Natural killer cell (primary cell): Measurements from ENCODE around the gene NES. TPM values are rescaled to one million over a fixed set of nuclear protein-coding genes. Genes with fewer than 3 reads are reported as not detected.

Experiments used
- ATAC-seq, 3 donors: fragments of 150-1000 bp in 2 of 3; fragments of 200-7000 bp in 1 of 3; cut with Tn5 transposase; 1 replicate in 1 of 3; 2 replicates in 2 of 3; pipeline ENCODE4 v1.10.0; 2021; ENCODE audit warnings: mild to moderate bottlenecking in 2 of 3, moderate library complexity in 2 of 3
- DNase-seq, 2 donors: peaks; one replicate each; pipeline versions ENCODE4 v3.0.0 to v3.0.0-alpha.2; 2013 to 2021; ENCODE audit warnings: mixed read lengths in 1 of 2
- H3K27ac ChIP-seq: one replicate; pipeline ENCODE4 v1.5.1; 2013; ENCODE audit warnings: mild to moderate bottlenecking, low read length
- H3K27me3 ChIP-seq: one replicate; pipeline ENCODE4 v1.6.1; 2013; ENCODE audit warnings: low read length; ENCODE audit not compliant: control insufficient read depth, insufficient read depth
- H3K36me3 ChIP-seq: one replicate; pipeline ENCODE4 v1.6.1; 2013; ENCODE audit warnings: low read length; ENCODE audit not compliant: control insufficient read depth, insufficient read depth
- H3K4me1 ChIP-seq: one replicate; pipeline ENCODE4 v1.6.1; 2013; ENCODE audit warnings: low read length; ENCODE audit not compliant: control insufficient read depth, insufficient read depth
- H3K4me3 ChIP-seq: one replicate; pipeline ENCODE4 v1.5.1; 2013; ENCODE audit warnings: low read length
- H3K9me3 ChIP-seq: one replicate; pipeline ENCODE4 v1.6.1; 2013; ENCODE audit warnings: low read length; ENCODE audit not compliant: control insufficient read depth, insufficient read depth
- H3K27ac Mint-ChIP-seq, 2 donors: one replicate each; pipeline ENCODE4 v1.8.0; 2022; ENCODE audit warnings: mild to moderate bottlenecking in 2 of 2, mixed read lengths in 2 of 2, moderate library complexity in 1 of 2
- H3K27me3 Mint-ChIP-seq, 2 donors: one replicate each; pipeline ENCODE4 v1.8.0; 2022; ENCODE audit warnings: low read depth in 2 of 2, mixed read lengths in 2 of 2
- H3K36me3 Mint-ChIP-seq: one replicate; pipeline ENCODE4 v1.8.0; 2022; ENCODE audit warnings: mixed read lengths
- H3K4me1 Mint-ChIP-seq, 2 donors: one replicate each; pipeline ENCODE4 v1.8.0; 2022; ENCODE audit warnings: mixed read lengths in 2 of 2
- H3K4me3 Mint-ChIP-seq: one replicate; pipeline ENCODE4 v1.8.0; 2022; ENCODE audit warnings: mild to moderate bottlenecking, moderate library complexity, mixed read lengths
- H3K9me3 Mint-ChIP-seq, 2 donors: one replicate each; pipeline ENCODE4 v1.8.0; 2022; ENCODE audit warnings: mixed read lengths in 2 of 2
- CTCF ChIP-seq: fragments of 200-600 bp; IDR thresholded peaks from one replicate; pipeline ENCODE4 v1.8.0; 2022; ENCODE audit warnings: antibody characterized with exemption
- WGBS: methylation state at CpG from one replicate; pipeline ENCODE4 v1.1.7; 2013; ENCODE audit warnings: missing lambda C conversion rate; ENCODE audit not compliant: insufficient coverage; 5-methylcytosine and 5-hydroxymethylcytosine counted together
- intact Hi-C: fragments of 100-400 bp; cut with micrococcal nuclease; formaldehyde crosslinking; loops from one replicate; pipeline ENCODE4 v1.14.2; 2022
- total RNA-seq, 4 donors: library from RNA; stranded (reverse); fragments of 120-200 nt in 1 of 4; gene quantifications; one replicate each; pipeline versions ENCODE4 v1.2.3 to v1.2.4, GENCODE V29; 2013 to 2022

NES gene
- total RNA-seq = not detected
- 0.05 TPM for total RNA-seq (2013)

GRCh38 chr1:156676820-156677615, at the start of gene NES:
Gene NES, minus strand, starts transcription at chr1:156677407. Its CDS starts 143 bp downstream, at chr1:156677264.
- Mint-ChIP-seq H3K4me3 (no peak within 1 kb of the TSS), H3K27me3 (peaks cover 52 to 56% of the 10 kb centered on the region in 2 donors), H3K9me3 (no peaks in the 10 kb centered on the region), H3K36me3 (no peaks in the 10 kb centered on the region), H3K4me1 (peaks cover 5 to 17% of the 10 kb centered on the region in 2 donors), H3K27ac (no peak within 1 kb of the TSS)
- H3K9me3 ChIP-seq = no peaks in the 10 kb centered on the region
- H3K4me3 ChIP-seq = no peak within 1 kb of the TSS
- H3K4me1 ChIP-seq = peaks cover 10% of the 10 kb centered on the region
- ATAC-seq (no peak), DNase-seq (no peak)
- H3K27me3 ChIP-seq = peaks cover 40% of the 10 kb centered on the region
- no peak for TF ChIP-seq CTCF
- intact Hi-C loops = loop anchor here (5.0 kb wide), 1 partner anchor 50 kb away; no protein-coding TSS in a partner anchor
- 4% methylated on average over 70 of the region's 70 CpGs for WGBS
- H3K36me3 ChIP-seq = no peaks in the 10 kb centered on the region
- no peak within 1 kb of the TSS for H3K27ac ChIP-seq

- no peaks in the 10 kb centered on the region for H3K9me3 ChIP-seq
- DNase-seq = peak in 1 of 2 donors; percentile 77
- H3K27ac Mint-ChIP-seq = no peak overlapping the region
- peaks cover 22 to 31% of the 10 kb centered on the region in 2 donors for H3K4me1 Mint-ChIP-seq
- no peak overlapping the region for H3K27ac ChIP-seq
- H3K4me3 Mint-ChIP-seq = no peak overlapping the region
- no peaks in the 10 kb centered on the region for H3K27me3 ChIP-seq
- TF ChIP-seq CTCF = no peak
- WGBS = 64% methylated on average over 14 of the region's 15 CpGs
- no peak for ATAC-seq
- no peaks in the 10 kb centered on the region for H3K27me3 Mint-ChIP-seq
- intact Hi-C loops = loop anchor here (1.0 to 5.0 kb wide), 2 partner anchors 164 to 444 kb away; partner anchors contain the start of genes SMG5 and TMEM79
- peaks cover 28% of the 10 kb centered on the region for H3K36me3 ChIP-seq
- no peaks in the 10 kb centered on the region for H3K9me3 Mint-ChIP-seq
- H3K4me1 ChIP-seq = peaks cover 45% of the 10 kb centered on the region
- H3K36me3 Mint-ChIP-seq = peaks cover 8% of the 10 kb centered on the region
- H3K4me3 ChIP-seq = no peak overlapping the region
These were observed 49.5 kb upstream of the NES start for GRCh38 chr1:156726549-156727226.

- H3K27ac ChIP-seq = no peak overlapping the region
- H3K36me3 ChIP-seq = peaks cover 37% of the 10 kb centered on the region
- peak; percentile 93 for TF ChIP-seq CTCF
- H3K4me1 ChIP-seq = peaks cover 45% of the 10 kb centered on the region
- intact Hi-C loops = loop anchor here (1.0 to 5.0 kb wide), 4 partner anchors 36 to 443 kb away; partner anchors contain the start of genes SMG5 and TMEM79
- peaks cover 22 to 31% of the 10 kb centered on the region in 2 donors for H3K4me1 Mint-ChIP-seq
- H3K4me3 ChIP-seq = peak overlapping the region; percentile 19
- peaks cover 8% of the 10 kb centered on the region for H3K36me3 Mint-ChIP-seq
- 15% methylated on average over 18 of the region's 18 CpGs for WGBS
- no peak overlapping the region for H3K4me3 Mint-ChIP-seq
- peak; percentile 17 to 47 (median 18) for ATAC-seq
- H3K27ac Mint-ChIP-seq = no peak overlapping the region
- H3K9me3 Mint-ChIP-seq = no peaks in the 10 kb centered on the region
- no peaks in the 10 kb centered on the region for H3K9me3 ChIP-seq
- H3K27me3 ChIP-seq = no peaks in the 10 kb centered on the region
- DNase-seq = peak; percentile 80 to 91
- H3K27me3 Mint-ChIP-seq = no peaks in the 10 kb centered on the region
These were observed 48.6 kb upstream of the NES start for GRCh38 chr1:156725683-156726280.
